GM23248 (cell line): ENCODE measurements around the gene MRM3. TPM values are rescaled to one million over a fixed set of nuclear protein-coding genes. Genes with fewer than 3 reads are reported as not detected.

Source experiments
- DNase-seq: peaks from one replicate; pipeline ENCODE4 v3.0.0-alpha.2; 2015
- H2AFZ ChIP-seq: fragments of 200-600 bp; sonication (generic); 2 replicates; pipeline ENCODE4 v1.6.1; 2016; ENCODE audit warnings: antibody characterized with exemption
- H3F3A ChIP-seq: fragments of 200-600 bp; sonication (generic); 2 replicates; pipeline ENCODE4 v1.6.1; 2016; ENCODE audit warnings: mild to moderate bottlenecking, antibody characterized with exemption, mixed run types; ENCODE audit not compliant: insufficient read depth
- H3K27ac ChIP-seq: fragments of 200-600 bp; sonication (generic); 2 replicates; pipeline ENCODE4 v1.5.1; 2016; ENCODE audit warnings: mild to moderate bottlenecking
- H3K27me3 ChIP-seq: fragments of 200-600 bp; sonication (generic); replicated peaks from 2 replicates; pipeline ENCODE4 v1.6.1; 2016; ENCODE audit warnings: mild to moderate bottlenecking; ENCODE audit not compliant: insufficient read depth
- H3K36me3 ChIP-seq: fragments of 200-600 bp; sonication (generic); 2 replicates; pipeline ENCODE4 v1.6.1; 2016; ENCODE audit warnings: low read depth, mild to moderate bottlenecking
- H3K4me1 ChIP-seq: fragments of 200-600 bp; sonication (generic); 2 replicates; pipeline ENCODE4 v1.6.1; 2016; ENCODE audit warnings: mild to moderate bottlenecking; ENCODE audit not compliant: insufficient read depth
- H3K4me2 ChIP-seq: fragments of 200-600 bp; sonication (generic); one replicate; pipeline ENCODE4 v1.6.1; 2016; ENCODE audit warnings: mild to moderate bottlenecking; ENCODE audit not compliant: unreplicated experiment
- H3K4me3 ChIP-seq: fragments of 200-600 bp; sonication (generic); 2 replicates; pipeline ENCODE4 v1.5.1; 2016; ENCODE audit warnings: mild to moderate bottlenecking
- H3K79me2 ChIP-seq: fragments of 200-600 bp; sonication (generic); 2 replicates; pipeline ENCODE4 v1.6.1; 2016; ENCODE audit warnings: mild to moderate bottlenecking; ENCODE audit not compliant: insufficient read depth
- H3K9ac ChIP-seq: fragments of 200-600 bp; sonication (generic); 2 replicates; pipeline ENCODE4 v1.6.1; 2016; ENCODE audit warnings: mild to moderate bottlenecking
- H3K9me2 ChIP-seq: fragments of 200-600 bp; sonication (generic); 2 replicates; pipeline ENCODE4 v1.6.1; 2016; ENCODE audit warnings: mixed run types, mild to moderate bottlenecking, moderate library complexity; ENCODE audit not compliant: insufficient read depth
- H3K9me3 ChIP-seq: fragments of 200-600 bp; sonication (generic); one replicate; pipeline ENCODE4 v1.6.1; 2017; ENCODE audit warnings: low read depth
- H4K20me1 ChIP-seq: fragments of 200-600 bp; sonication (generic); 2 replicates; pipeline ENCODE4 v1.6.0; 2016; ENCODE audit not compliant: insufficient read depth
- EZH2 ChIP-seq: fragments of 200-600 bp; sonication (generic); IDR thresholded peaks from 2 replicates; pipeline ENCODE4 v1.6.1; 2018; ENCODE audit warnings: antibody characterized with exemption, mild to moderate bottlenecking; ENCODE audit not compliant: insufficient read depth, poor library complexity, severe bottlenecking
- EZH2phosphoT487 ChIP-seq: fragments of 200-600 bp; sonication (generic); IDR thresholded peaks from 2 replicates; pipeline ENCODE4 v1.6.1; 2018; ENCODE audit warnings: antibody characterized with exemption, moderate library complexity, mild to moderate bottlenecking, low read depth; ENCODE audit not compliant: insufficient read depth
- WGBS, 2 experiments: methylation state at CpG; one replicate each; pipeline ENCODE4 v1.1.6; 2015 to 2017; ENCODE audit warnings: low lambda C conversion rate in 2 of 2, low coverage in 1 of 2; ENCODE audit errors: missing lambda C conversion rate in 2 of 2; 5-methylcytosine and 5-hydroxymethylcytosine counted together
- in situ Hi-C: fragments of 300-500 bp; cut with MboI; formaldehyde crosslinking; loops from 2 replicates; pipeline ENCODE4 v1.15.0; 2020
- polyA plus RNA-seq: library from polyadenylated mRNA; unstranded; fragments of >200 nt; fragmentation: Nextera tagmentation; extraction: Ambion mirVana; gene quantifications from 2 replicates; pipeline ENCODE4 v1.2.1, GENCODE V29; 2016
- total RNA-seq: library from RNA; depleted of rRNA; stranded (reverse); fragments of >200 nt; shearing (Covaris generic); gene quantifications from 2 replicates; pipeline ENCODE4 v1.2.3, GENCODE V29; 2014

Gene MRM3
- total and polyA plus RNA-seq, 2 experiments from 2014 or later: 19.1 to 19.3 TPM

GRCh38 chr17:806346-806745, 24.2 kb downstream of the MRM3 start:
- no peaks in the 10 kb centered on the region for H3K9me2 ChIP-seq
- no peak for TF ChIP-seq EZH2
- no peak for TF ChIP-seq EZH2phosphoT487
- H3K36me3 ChIP-seq: no peaks in the 10 kb centered on the region
- no peaks in the 10 kb centered on the region for H3K4me1 ChIP-seq
- WGBS, 2 experiments: 60 to 70% methylated on average over 8 to 13 of the region's 13 CpGs
- H3K4me3 ChIP-seq: no peak overlapping the region
- no peak for DNase-seq
- no peaks in the 10 kb centered on the region for H3K9me3 ChIP-seq
- no peaks in the 10 kb centered on the region for H3K79me2 ChIP-seq
- H3K27ac ChIP-seq: no peak overlapping the region
- H3K4me2 ChIP-seq: no peak overlapping the region
- H2AFZ ChIP-seq: no peak overlapping the region
- H4K20me1 ChIP-seq: no peaks in the 10 kb centered on the region
- in situ Hi-C loops: no loop called here
- no peaks in the 10 kb centered on the region for H3F3A ChIP-seq
- H3K27me3 ChIP-seq: no peaks in the 10 kb centered on the region
- no peak overlapping the region for H3K9ac ChIP-seq

- Histone ChIP-seq H3K36me3 (no peaks in the 10 kb centered on the region), H3K79me2 (no peaks in the 10 kb centered on the region), H3K9me3 (no peaks in the 10 kb centered on the region), H4K20me1 (no peaks in the 10 kb centered on the region), H2AFZ (no peak overlapping the region), H3K4me2 (no peak overlapping the region), H3K9ac (no peak overlapping the region), H3F3A (no peaks in the 10 kb centered on the region), H3K4me3 (no peak overlapping the region), H3K27ac (no peak overlapping the region), H3K9me2 (no peaks in the 10 kb centered on the region), H3K27me3 (no peaks in the 10 kb centered on the region), H3K4me1 (no peaks in the 10 kb centered on the region)
- WGBS, 2 experiments: 91 to 96% methylated on average over 29 to 33 of the region's 33 CpGs
- DNase-seq: no peak
- in situ Hi-C loops: no loop called here
- TF ChIP-seq EZH2: no peak
- TF ChIP-seq EZH2phosphoT487: no peak
These were observed 24.8 kb downstream of the MRM3 start for GRCh38 chr17:806781-807522.

GRCh38 chr17:807523-808294, 25.6 kb downstream of the MRM3 start:
- Histone ChIP-seq H3K9me3 (no peaks in the 10 kb centered on the region), H3K9ac (no peak overlapping the region), H3K9me2 (no peaks in the 10 kb centered on the region), H3K4me2 (no peak overlapping the region), H3K4me3 (no peak overlapping the region), H3F3A (no peaks in the 10 kb centered on the region), H3K36me3 (no peaks in the 10 kb centered on the region), H3K27ac (no peak overlapping the region), H3K79me2 (no peaks in the 10 kb centered on the region), H3K27me3 (no peaks in the 10 kb centered on the region), H2AFZ (no peak overlapping the region), H3K4me1 (no peaks in the 10 kb centered on the region), H4K20me1 (no peaks in the 10 kb centered on the region)
- in situ Hi-C loops: no loop called here
- TF ChIP-seq EZH2: no peak
- TF ChIP-seq EZH2phosphoT487: no peak
- no peak for DNase-seq
- 91 to 95% methylated on average over 28 of the region's 28 CpGs for WGBS, 2 experiments

- no peak overlapping the region for H3K9ac ChIP-seq
- no peak for DNase-seq
- H3K9me2 ChIP-seq: no peaks in the 10 kb centered on the region
- in situ Hi-C loops: no loop called here
- no peaks in the 10 kb centered on the region for H3F3A ChIP-seq
- H3K4me2 ChIP-seq: no peak overlapping the region
- no peaks in the 10 kb centered on the region; the same call in 1 of the 2 replicates for H3K36me3 ChIP-seq
- H2AFZ ChIP-seq: no peak overlapping the region
- no peaks in the 10 kb centered on the region for H3K27me3 ChIP-seq
- H3K4me3 ChIP-seq: no peak overlapping the region
- H4K20me1 ChIP-seq: no peaks in the 10 kb centered on the region
- no peak for TF ChIP-seq EZH2phosphoT487
- no peak for TF ChIP-seq EZH2
- no peaks in the 10 kb centered on the region for H3K4me1 ChIP-seq
- H3K9me3 ChIP-seq: no peaks in the 10 kb centered on the region
- H3K27ac ChIP-seq: no peak overlapping the region
- WGBS, 2 experiments: 92 to 93% methylated on average over 26 to 28 of the region's 29 CpGs
- H3K79me2 ChIP-seq: no peaks in the 10 kb centered on the region
These were observed 29.1 kb downstream of the MRM3 start for GRCh38 chr17:811051-811784.
